K562 (cell line): ENCODE measurements around the gene DPM2. TPM values are rescaled to one million over a fixed set of nuclear protein-coding genes. Genes with fewer than 3 reads are reported as not detected.

Experiments used
- BRF2 ChIP-seq: IDR thresholded peaks from 3 replicates; pipeline ENCODE4 v1.6.1; 2011; ENCODE audit warnings: borderline replicate concordance, mild to moderate bottlenecking; ENCODE audit not compliant: insufficient read length, insufficient read depth
- DPF2 ChIP-seq: fragments of 450-650 bp; IDR thresholded peaks from 2 replicates; pipeline ENCODE4 v1.6.1; 2016
- HBP1 ChIP-seq: fragments of 450-650 bp; formaldehyde crosslinking; IDR thresholded peaks from 2 replicates; pipeline ENCODE4 v1.4.0; 2022; ENCODE audit warnings: missing genetic modification characterization
- POLR2H ChIP-seq: IDR thresholded peaks from 2 replicates; pipeline ENCODE4 v1.6.1; 2016; ENCODE audit warnings: missing genetic modification characterization, low read depth, mild to moderate bottlenecking, control low read depth, missing compliant biosample characterization, moderate library complexity
- RB1 ChIP-seq: fragments of 450-650 bp; IDR thresholded peaks from 2 replicates; pipeline ENCODE4 v1.6.1; 2017; ENCODE audit warnings: low read depth, mild to moderate bottlenecking
- RUNX1 ChIP-seq: sonication (generic); IDR thresholded peaks from 2 replicates; pipeline ENCODE4 v1.6.1; 2016; ENCODE audit warnings: antibody characterized with exemption, low read depth
- ZNF395 ChIP-seq: fragments of 200-800 bp; sonication (Bioruptor generic); IDR thresholded peaks from 2 replicates; pipeline ENCODE4 v1.6.1; 2017; ENCODE audit warnings: missing genetic modification characterization, missing compliant biosample characterization
- ZNF444 ChIP-seq: fragments of 250-450 bp; sonication (Bioruptor Pico); IDR thresholded peaks from 2 replicates; pipeline ENCODE4 v1.4.0; 2020; ENCODE audit warnings: mild to moderate bottlenecking, moderate library complexity
- ZNF644 ChIP-seq: fragments of 200-800 bp; sonication (Bioruptor generic); IDR thresholded peaks from 2 replicates; pipeline ENCODE4 v1.6.1; 2016; ENCODE audit warnings: low read depth, missing genetic modification characterization, missing compliant biosample characterization
- polyA plus RNA-seq, 8 experiments: library from polyadenylated mRNA; depleted of rRNA in 4 of 8; stranded (reverse) in 5 of 8; unstranded in 3 of 8; fragments of >200 nt; fragmentation: Nextera tagmentation in 2 of 8; fragmentation: Illumina TruSeq in 1 of 8; extraction: Ambion mirVana in 2 of 8; extraction: Trizol in 1 of 8; gene quantifications; 2 replicates each; pipeline versions ENCODE4 v1.2.1 to v1.2.3, GENCODE V29; 2011 to 2014; ENCODE audit warnings: inconsistent platforms in 1 of 8, missing spikeins in 1 of 8
- total RNA-seq, 7 experiments: library from RNA; depleted of rRNA in 6 of 7; stranded (reverse); fragments of >200 nt in 6 of 7; fragmentation: Illumina TruSeq in 2 of 7; extraction: Trizol in 2 of 7; gene quantifications; 2 replicates each; pipeline versions ENCODE4 v1.2.1 to v1.2.3, GENCODE V29; 2011 to 2021; ENCODE audit warnings: low replicate concordance in 1 of 7
- TF ChIP-seq, protein P1 (sequence below): fragments of 250-450 bp; sonication (Bioruptor Pico); IDR thresholded peaks from 2 replicates; pipeline ENCODE4 v1.8.0; 2022; ENCODE audit warnings: inconsistent platforms, mild to moderate bottlenecking, moderate library complexity, borderline replicate concordance
- TF ChIP-seq, protein P2 (sequence below), 2 experiments: IDR thresholded peaks in 1 of 2; conservative IDR thresholded peaks in 1 of 2; 2 replicates each; pipeline ENCODE4 v1.6.1; 2016; ENCODE audit warnings: low read depth in 2 of 2, mild to moderate bottlenecking in 1 of 2, missing compliant biosample characterization in 1 of 2, missing genetic modification characterization in 1 of 2, moderate library complexity in 1 of 2
- TF ChIP-seq, protein P3 (sequence below): fragments of 450-650 bp; formaldehyde crosslinking; IDR thresholded peaks from 2 replicates; pipeline ENCODE4 v1.4.0; 2022; ENCODE audit warnings: missing genetic modification characterization

The DPM2 gene
- total and polyA plus RNA-seq, 9 of the 15 experiments (the other 6 are each of a cell fraction or from before 2014, with no cell fraction given) = 43.5 to 126 (median 71.1) TPM

GRCh38 chr9:127980706-127981558 lies 43.3 kb upstream of the DPM2 start, which contains the start of gene EEIG1 (continued):
- no peak for TF ChIP-seq ZNF644 (tag)
- TF ChIP-seq ZNF444 (CRISPR knock-in tag) = no peak
- no peak for TF ChIP-seq RUNX1
- TF ChIP-seq HBP1 (CRISPR knock-in tag) = no peak
- TF ChIP-seq DPF2 = no peak; the same call in 1 of the 2 replicates
- no peak for TF ChIP-seq POLR2H (tag)
- peak; percentile 67 for TF ChIP-seq RB1
- TF ChIP-seq ZNF395 (CRISPR knock-in tag) = no peak
- TF ChIP-seq, protein P1, sequence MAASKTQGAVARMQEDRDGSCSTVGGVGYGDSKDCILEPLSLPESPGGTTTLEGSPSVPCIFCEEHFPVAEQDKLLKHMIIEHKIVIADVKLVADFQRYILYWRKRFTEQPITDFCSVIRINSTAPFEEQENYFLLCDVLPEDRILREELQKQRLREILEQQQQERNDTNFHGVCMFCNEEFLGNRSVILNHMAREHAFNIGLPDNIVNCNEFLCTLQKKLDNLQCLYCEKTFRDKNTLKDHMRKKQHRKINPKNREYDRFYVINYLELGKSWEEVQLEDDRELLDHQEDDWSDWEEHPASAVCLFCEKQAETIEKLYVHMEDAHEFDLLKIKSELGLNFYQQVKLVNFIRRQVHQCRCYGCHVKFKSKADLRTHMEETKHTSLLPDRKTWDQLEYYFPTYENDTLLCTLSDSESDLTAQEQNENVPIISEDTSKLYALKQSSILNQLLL (CRISPR knock-in tag) = no peak
- TF ChIP-seq BRF2 = no peak
- TF ChIP-seq, protein P2, sequence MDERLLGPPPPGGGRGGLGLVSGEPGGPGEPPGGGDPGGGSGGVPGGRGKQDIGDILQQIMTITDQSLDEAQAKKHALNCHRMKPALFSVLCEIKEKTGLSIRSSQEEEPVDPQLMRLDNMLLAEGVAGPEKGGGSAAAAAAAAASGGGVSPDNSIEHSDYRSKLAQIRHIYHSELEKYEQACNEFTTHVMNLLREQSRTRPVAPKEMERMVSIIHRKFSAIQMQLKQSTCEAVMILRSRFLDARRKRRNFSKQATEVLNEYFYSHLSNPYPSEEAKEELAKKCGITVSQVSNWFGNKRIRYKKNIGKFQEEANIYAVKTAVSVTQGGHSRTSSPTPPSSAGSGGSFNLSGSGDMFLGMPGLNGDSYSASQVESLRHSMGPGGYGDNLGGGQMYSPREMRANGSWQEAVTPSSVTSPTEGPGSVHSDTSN (CRISPR knock-in tag; IDR thresholded peaks at IDR 0.05; ENCODE audit: low read depth) = no peak
- TF ChIP-seq, protein P2 (tag; conservative IDR thresholded peaks at IDR 0.05; ENCODE audit: low read depth) = no peak
- TF ChIP-seq, protein P3, sequence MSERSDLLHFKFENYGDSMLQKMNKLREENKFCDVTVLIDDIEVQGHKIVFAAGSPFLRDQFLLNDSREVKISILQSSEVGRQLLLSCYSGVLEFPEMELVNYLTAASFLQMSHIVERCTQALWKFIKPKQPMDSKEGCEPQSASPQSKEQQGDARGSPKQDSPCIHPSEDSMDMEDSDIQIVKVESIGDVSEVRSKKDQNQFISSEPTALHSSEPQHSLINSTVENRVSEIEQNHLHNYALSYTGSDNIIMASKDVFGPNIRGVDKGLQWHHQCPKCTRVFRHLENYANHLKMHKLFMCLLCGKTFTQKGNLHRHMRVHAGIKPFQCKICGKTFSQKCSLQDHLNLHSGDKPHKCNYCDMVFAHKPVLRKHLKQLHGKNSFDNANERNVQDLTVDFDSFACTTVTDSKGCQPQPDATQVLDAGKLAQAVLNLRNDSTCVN = 0 out of 2 replicates have a peak, but pooled peaks have one; percentile 60
